Activated CD8-positive, alpha-beta T cell treated with anti-CD3 and anti-CD28 coated beads for 36 hours (primary cell): ENCODE measurements around the gene FAM53C. TPM values are rescaled to one million over a fixed set of nuclear protein-coding genes. Genes with fewer than 3 reads are reported as not detected.

Source experiments
- ATAC-seq: fragments of 200-7000 bp; cut with Tn5 transposase; one replicate; pipeline ENCODE4 v1.10.0; 2021; ENCODE audit warnings: mild to moderate bottlenecking, moderate library complexity
- CTCF ChIA-PET: fragments of 350-600 bp; sonication (Branson Sonifier 250); formaldehyde crosslinking; loops from one replicate; lab custom pipeline; 2021; ENCODE audit warnings: antibody characterized with exemption; lab: Charles Lee
- POLR2A ChIA-PET: fragments of 350-600 bp; sonication (Branson Sonifier 250); formaldehyde crosslinking; loops from one replicate; lab custom pipeline; 2021; ENCODE audit warnings: antibody characterized with exemption; lab: Charles Lee
- DNase-seq: peaks from one replicate; pipeline ENCODE4 v3.0.0-alpha.2; 2020
- H3K27ac Mint-ChIP-seq: one replicate; pipeline ENCODE4 v1.8.0; 2021; ENCODE audit warnings: mild to moderate bottlenecking, mixed read lengths
- H3K27me3 Mint-ChIP-seq: one replicate; pipeline ENCODE4 v1.8.0; 2021; ENCODE audit warnings: mixed read lengths
- H3K36me3 Mint-ChIP-seq: one replicate; pipeline ENCODE4 v1.8.0; 2021; ENCODE audit warnings: low read depth, mixed read lengths
- H3K4me1 Mint-ChIP-seq: one replicate; pipeline ENCODE4 v1.8.0; 2021; ENCODE audit warnings: low read depth, mixed read lengths
- H3K4me3 Mint-ChIP-seq: one replicate; pipeline ENCODE4 v1.8.0; 2021; ENCODE audit warnings: mild to moderate bottlenecking, moderate library complexity, mixed read lengths
- H3K9me3 Mint-ChIP-seq: one replicate; pipeline ENCODE4 v1.8.0; 2021; ENCODE audit warnings: mixed read lengths
- CTCF ChIP-seq: fragments of 200-600 bp; IDR thresholded peaks from one replicate; pipeline ENCODE4 v1.8.0; 2022; ENCODE audit warnings: antibody characterized with exemption, mild to moderate bottlenecking
- intact Hi-C: fragments of 100-400 bp; cut with micrococcal nuclease; formaldehyde crosslinking; loops from one replicate; pipeline ENCODE4 v1.10.0; 2022
- total RNA-seq, 2 experiments: library from RNA; stranded (reverse); gene quantifications; one replicate each; pipeline ENCODE4 v1.2.3, GENCODE V29; 2021

FAM53C gene
- total RNA-seq, 2 experiments from 2014 or later, result 25.8 to 29.1 TPM

GRCh38 chr5:138372225-138372624 is 34.2 kb downstream of the FAM53C start:
- Mint-ChIP-seq H3K27ac (no peak overlapping the region), H3K4me1 (peaks cover 23% of the 10 kb centered on the region), H3K4me3 (no peak overlapping the region), H3K36me3 (peaks cover 4% of the 10 kb centered on the region), H3K9me3 (no peaks in the 10 kb centered on the region), H3K27me3 (no peaks in the 10 kb centered on the region)
- no peak for TF ChIP-seq CTCF
- intact Hi-C loops, result no loop called here
- ChIA-PET POLR2A (interaction anchor here (0.5 kb wide), 1 partner anchor 24 kb away, joined by 3 read pairs; no protein-coding TSS in a partner anchor), CTCF (interaction anchor here (0.8 to 8.1 kb wide), 2 partner anchors 19 to 35 kb away, joined by 3 to 89 read pairs; partner anchors contain the start of gene KDM3B)
- DNase-seq, result no peak
- no peak for ATAC-seq

- intact Hi-C loops, result no loop called here
- Mint-ChIP-seq H3K9me3 (no peaks in the 10 kb centered on the region), H3K27ac (no peak overlapping the region), H3K36me3 (peaks cover 9% of the 10 kb centered on the region), H3K4me3 (no peak overlapping the region), H3K27me3 (no peaks in the 10 kb centered on the region), H3K4me1 (peaks cover 23% of the 10 kb centered on the region)
- POLR2A ChIA-PET, result no interaction called here
- no peak for DNase-seq
- no peak for ATAC-seq
- TF ChIP-seq CTCF, result no peak
- CTCF ChIA-PET, result interaction anchor here (8.1 kb wide), 1 partner anchor 20 kb away, joined by 89 read pairs; the partner anchor contains the start of gene KDM3B
Observed at GRCh38 chr5:138372653-138373052, 34.6 kb downstream of the FAM53C start.

GRCh38 chr5:138382347-138382746 is 44.3 kb downstream of the FAM53C start:
- no peak overlapping the region for H3K4me3 Mint-ChIP-seq
- no peaks in the 10 kb centered on the region for H3K4me1 Mint-ChIP-seq
- H3K27ac Mint-ChIP-seq, result no peak overlapping the region
- no peaks in the 10 kb centered on the region for H3K9me3 Mint-ChIP-seq
- no peak for ATAC-seq
- ChIA-PET POLR2A (interaction anchor here (1.1 kb wide), 1 partner anchor 25 kb away, joined by 3 read pairs; no protein-coding TSS in a partner anchor), CTCF (interaction anchor here (1.2 to 1.9 kb wide), 2 partner anchors 30 to 120 kb away, joined by 3 to 6 read pairs; partner anchors contain the start of gene KDM3B)
- TF ChIP-seq CTCF, result no peak
- H3K27me3 Mint-ChIP-seq, result no peaks in the 10 kb centered on the region
- peaks cover 29% of the 10 kb centered on the region for H3K36me3 Mint-ChIP-seq
- intact Hi-C loops, result no loop called here
- DNase-seq, result no peak

GRCh38 chr5:138385660-138386059 is 47.6 kb downstream of the FAM53C start:
- intact Hi-C loops, result no loop called here
- Mint-ChIP-seq H3K27me3 (no peaks in the 10 kb centered on the region), H3K4me3 (no peak overlapping the region), H3K9me3 (no peaks in the 10 kb centered on the region), H3K27ac (no peak overlapping the region), H3K4me1 (no peaks in the 10 kb centered on the region), H3K36me3 (peaks cover 29% of the 10 kb centered on the region)
- DNase-seq (no peak), ATAC-seq (no peak)
- ChIA-PET CTCF (interaction anchor here (1.2 to 1.8 kb wide), 2 partner anchors 33 to 309 kb away, joined by 3 to 4 read pairs; partner anchors contain the start of gene KDM3B), POLR2A (no interaction called here)
- TF ChIP-seq CTCF, result no peak

- no peak for TF ChIP-seq CTCF
Observed at GRCh38 chr5:138386290-138386689, 48.2 kb downstream of the FAM53C start.

More at GRCh38 chr5:138386290-138386689, 48.2 kb downstream of the FAM53C start:
- no peak overlapping the region for H3K27ac Mint-ChIP-seq
- ChIA-PET POLR2A (no interaction called here), CTCF (interaction anchor here (0.8 to 1.8 kb wide), 5 partner anchors 11 to 309 kb away, joined by 3 to 4 read pairs (median 3); partner anchors contain the start of gene KDM3B)
- ATAC-seq (no peak), DNase-seq (no peak)
- intact Hi-C loops, result no loop called here
- no peaks in the 10 kb centered on the region for H3K4me1 Mint-ChIP-seq
- no peaks in the 10 kb centered on the region for H3K27me3 Mint-ChIP-seq
- H3K36me3 Mint-ChIP-seq, result peaks cover 31% of the 10 kb centered on the region
- no peak overlapping the region for H3K4me3 Mint-ChIP-seq
- no peaks in the 10 kb centered on the region for H3K9me3 Mint-ChIP-seq
